ELR (cell line): ENCODE results near the gene PCDH9.
"Not testable (repeated sequence)": the region's sequence is repeated elsewhere in the genome, so short reads cannot be mapped to it uniquely, and the experiment has no call there.

Experiments
- DNase-seq: peaks from one replicate; pipeline ENCODE4 v3.0.0-alpha.2; 2015; ENCODE audit warnings: low read depth

Gene PCDH9

GRCh38 chr13:66262330-66262729 is 967.8 kb downstream of the PCDH9 start:
- DNase-seq, result no peak

- not testable (repeated sequence) for DNase-seq
Observed at GRCh38 chr13:66259426-66259825, 970.7 kb downstream of the PCDH9 start.
